Common myeloid progenitor, CD34-positive (primary cell): ENCODE measurements around the gene HSPH1.

ENCODE experiments used
- CTCF ChIA-PET: fragments of 350-600 bp; sonication (Branson Sonifier 250); formaldehyde crosslinking; loops from one replicate; lab custom pipeline; 2021; ENCODE audit warnings: antibody characterized with exemption; lab: Charles Lee
- POLR2A ChIA-PET: fragments of 350-600 bp; sonication (Branson Sonifier 250); formaldehyde crosslinking; loops from one replicate; lab custom pipeline; 2021; ENCODE audit warnings: antibody characterized with exemption; lab: Charles Lee
- DNase-seq, 3 donors: peaks; one replicate each; pipeline versions ENCODE4 v3.0.0 to v3.0.0-alpha.2; 2013
- H3K27ac ChIP-seq, 2 experiments: 1 replicate in 1 of 2; 2 replicates in 1 of 2; pipeline ENCODE4 v1.7.0; 2013; ENCODE audit warnings: inconsistent platforms in 2 of 2, low read length in 2 of 2, mild to moderate bottlenecking in 2 of 2, low read depth in 1 of 2, moderate library complexity in 1 of 2; ENCODE audit not compliant: severe bottlenecking in 2 of 2, insufficient read depth in 1 of 2, poor library complexity in 1 of 2
- H3K27me3 ChIP-seq, 5 experiments: replicated peaks in 2 of 5; 1 replicate in 3 of 5; 2 replicates in 2 of 5; pipeline versions ENCODE4 v1.6.1 to v1.7.0; 2013; ENCODE audit warnings: low read length in 4 of 5, mild to moderate bottlenecking in 2 of 5, moderate library complexity in 2 of 5, inconsistent platforms in 1 of 5; ENCODE audit not compliant: insufficient read depth in 5 of 5, control insufficient read depth in 4 of 5
- H3K36me3 ChIP-seq, 4 experiments: 1 replicate in 2 of 4; 2 replicates in 2 of 4; pipeline versions ENCODE4 v1.6.1 to v1.7.0; 2013; ENCODE audit warnings: low read length in 3 of 4, control low read depth in 1 of 4, mild to moderate bottlenecking in 1 of 4; ENCODE audit not compliant: control insufficient read depth in 4 of 4, insufficient read depth in 4 of 4
- H3K4me1 ChIP-seq, 4 experiments: 1 replicate in 3 of 4; 2 replicates in 1 of 4; pipeline versions ENCODE4 v1.6.1 to v1.7.1; 2013; ENCODE audit warnings: low read length in 3 of 4, mild to moderate bottlenecking in 3 of 4, control low read depth in 1 of 4, inconsistent platforms in 1 of 4, moderate library complexity in 1 of 4; ENCODE audit not compliant: control insufficient read depth in 4 of 4, insufficient read depth in 4 of 4; ENCODE audit errors: control extremely low read depth in 1 of 4
- H3K4me3 ChIP-seq, 7 experiments: 1 replicate in 4 of 7; 2 replicates in 3 of 7; pipeline versions ENCODE4 v1.5.1 to v1.7.0; 2013; ENCODE audit warnings: mild to moderate bottlenecking in 7 of 7, low read length in 6 of 7, moderate library complexity in 6 of 7, inconsistent platforms in 2 of 7, low read depth in 2 of 7, control low read depth in 1 of 7; ENCODE audit not compliant: insufficient read depth in 4 of 7, control insufficient read depth in 1 of 7; ENCODE audit errors: extremely low read depth in 1 of 7
- H3K9me3 ChIP-seq, 5 experiments: 1 replicate in 4 of 5; 2 replicates in 1 of 5; pipeline versions ENCODE4 v1.6.1 to v1.7.1; 2013; ENCODE audit warnings: low read length in 4 of 5, mild to moderate bottlenecking in 2 of 5, inconsistent platforms in 1 of 5, low read depth in 1 of 5, moderate library complexity in 1 of 5; ENCODE audit not compliant: control insufficient read depth in 4 of 5, insufficient read depth in 2 of 5; ENCODE audit errors: control extremely low read depth in 1 of 5
- WGBS: methylation state at CpG from one replicate; pipeline ENCODE4 v1.1.5; 2013; ENCODE audit not compliant: insufficient coverage; 5-methylcytosine and 5-hydroxymethylcytosine counted together

The HSPH1 gene

GRCh38 chr13:31114641-31115040 is 47.1 kb downstream of the HSPH1 start:
- CTCF ChIA-PET: interaction anchor here (1.2 kb wide), 1 partner anchor 10 kb away, joined by 3 read pairs; no protein-coding TSS in a partner anchor
- Histone ChIP-seq H3K4me1 (no peaks in the 10 kb centered on the region), H3K4me3 (no peak overlapping the region), H3K27ac (no peak overlapping the region), H3K36me3 (no peaks in the 10 kb centered on the region), H3K27me3 (peaks cover 0 to 15% (median 3%) of the 10 kb centered on the region in 5 experiments), H3K9me3 (no peaks in the 10 kb centered on the region)
- DNase-seq: no peak
- POLR2A ChIA-PET: no interaction called here
- WGBS: 90% methylated on average over 1 of the region's 4 CpGs

GRCh38 chr13:31111136-31111535 is 50.6 kb downstream of the HSPH1 start:
- peaks cover 0 to 16% (median 3%) of the 10 kb centered on the region in 5 experiments for H3K27me3 ChIP-seq
- ChIA-PET CTCF (no interaction called here), POLR2A (no interaction called here)
- WGBS: 93% methylated on average over 4 of the region's 4 CpGs
- no peaks in the 10 kb centered on the region for H3K4me1 ChIP-seq
- H3K9me3 ChIP-seq: no peaks in the 10 kb centered on the region
- no peaks in the 10 kb centered on the region for H3K36me3 ChIP-seq
- no peak overlapping the region for H3K4me3 ChIP-seq
- no peak for DNase-seq
- no peak overlapping the region for H3K27ac ChIP-seq

- Histone ChIP-seq H3K4me3 (no peak overlapping the region), H3K27me3 (peaks cover 0 to 16% (median 2%) of the 10 kb centered on the region in 5 experiments), H3K36me3 (no peaks in the 10 kb centered on the region), H3K9me3 (no peaks in the 10 kb centered on the region), H3K27ac (no peak overlapping the region), H3K4me1 (no peaks in the 10 kb centered on the region)
- POLR2A ChIA-PET: no interaction called here
- WGBS: 99% methylated on average over 10 of the region's 10 CpGs
- no peak for DNase-seq
- CTCF ChIA-PET: interaction anchor here (0.6 kb wide), 1 partner anchor 50 kb away, joined by 3 read pairs; no protein-coding TSS in a partner anchor
These were observed 51.1 kb downstream of the HSPH1 start for GRCh38 chr13:31110617-31111016.

- 100% methylated on average over 7 of the region's 7 CpGs for WGBS
- POLR2A ChIA-PET: no interaction called here
- H3K4me1 ChIP-seq: no peaks in the 10 kb centered on the region
- DNase-seq: no peak
- H3K9me3 ChIP-seq: no peaks in the 10 kb centered on the region
- no peaks in the 10 kb centered on the region for H3K36me3 ChIP-seq
- H3K27ac ChIP-seq: no peak overlapping the region
- H3K27me3 ChIP-seq: peaks cover 0 to 12% (median 0%) of the 10 kb centered on the region in 5 experiments
- CTCF ChIA-PET: interaction anchor here (0.6 kb wide), 1 partner anchor 49 kb away, joined by 3 read pairs; no protein-coding TSS in a partner anchor
- H3K4me3 ChIP-seq: no peak overlapping the region
These were observed 51.5 kb downstream of the HSPH1 start for GRCh38 chr13:31110169-31110568.

GRCh38 chr13:31107109-31107508 is 54.6 kb downstream of the HSPH1 start:
- CTCF ChIA-PET: interaction anchor here (1.5 kb wide), 1 partner anchor 9 kb away, joined by 3 read pairs; no protein-coding TSS in a partner anchor

GRCh38 chr13:31105856-31106255 is 55.8 kb downstream of the HSPH1 start:
- H3K4me1 ChIP-seq: no peaks in the 10 kb centered on the region
- ChIA-PET POLR2A (no interaction called here), CTCF (interaction anchor here (1.3 to 1.5 kb wide), 2 partner anchors 10 to 16 kb away, joined by 3 read pairs; no protein-coding TSS in a partner anchor)
- H3K27ac ChIP-seq: no peak overlapping the region
- WGBS: 80% methylated on average over 1 of the region's 3 CpGs
- no peaks in the 10 kb centered on the region for H3K36me3 ChIP-seq
- no peak for DNase-seq
- H3K4me3 ChIP-seq: no peak overlapping the region
- peaks cover 0 to 22% (median 3%) of the 10 kb centered on the region in 5 experiments for H3K27me3 ChIP-seq
- H3K9me3 ChIP-seq: no peaks in the 10 kb centered on the region

More at GRCh38 chr13:31107109-31107508, 54.6 kb downstream of the HSPH1 start:
- H3K4me1 ChIP-seq: no peaks in the 10 kb centered on the region
- H3K4me3 ChIP-seq: no peak overlapping the region
- H3K27me3 ChIP-seq: peaks cover 0 to 12% (median 0%) of the 10 kb centered on the region in 5 experiments
- POLR2A ChIA-PET: no interaction called here
- no peaks in the 10 kb centered on the region for H3K36me3 ChIP-seq
- no peak overlapping the region for H3K27ac ChIP-seq
- no peak for DNase-seq
- no peaks in the 10 kb centered on the region for H3K9me3 ChIP-seq
- WGBS: no CpG with 5 or more reads among the region's 1 CpG

- H3K36me3 ChIP-seq: no peaks in the 10 kb centered on the region
- H3K4me1 ChIP-seq: no peaks in the 10 kb centered on the region
- 100% methylated on average over 3 of the region's 6 CpGs for WGBS
- ChIA-PET CTCF (interaction anchor here (1.3 kb wide), 1 partner anchor 16 kb away, joined by 3 read pairs; no protein-coding TSS in a partner anchor), POLR2A (no interaction called here)
- peaks cover 0 to 27% (median 4%) of the 10 kb centered on the region in 5 experiments for H3K27me3 ChIP-seq
- H3K9me3 ChIP-seq: no peaks in the 10 kb centered on the region
- no peak overlapping the region for H3K27ac ChIP-seq
- DNase-seq: no peak
- no peak overlapping the region for H3K4me3 ChIP-seq
These were observed 56.5 kb downstream of the HSPH1 start for GRCh38 chr13:31105020-31105795.
